Activated T-cell treated with anti-CD3 and anti-CD28 coated beads for 24 hours (primary cell): ENCODE results near the gene RPH3AL.
"Not testable (repeated sequence)": the region's sequence is repeated elsewhere in the genome, so short reads cannot be mapped to it uniquely, and the experiment has no call there.

ENCODE experiments used
- DNase-seq: peaks from one replicate; pipeline ENCODE4 v3.0.0-alpha.2; 2020; ENCODE audit warnings: low read depth

The RPH3AL gene

DNA sequence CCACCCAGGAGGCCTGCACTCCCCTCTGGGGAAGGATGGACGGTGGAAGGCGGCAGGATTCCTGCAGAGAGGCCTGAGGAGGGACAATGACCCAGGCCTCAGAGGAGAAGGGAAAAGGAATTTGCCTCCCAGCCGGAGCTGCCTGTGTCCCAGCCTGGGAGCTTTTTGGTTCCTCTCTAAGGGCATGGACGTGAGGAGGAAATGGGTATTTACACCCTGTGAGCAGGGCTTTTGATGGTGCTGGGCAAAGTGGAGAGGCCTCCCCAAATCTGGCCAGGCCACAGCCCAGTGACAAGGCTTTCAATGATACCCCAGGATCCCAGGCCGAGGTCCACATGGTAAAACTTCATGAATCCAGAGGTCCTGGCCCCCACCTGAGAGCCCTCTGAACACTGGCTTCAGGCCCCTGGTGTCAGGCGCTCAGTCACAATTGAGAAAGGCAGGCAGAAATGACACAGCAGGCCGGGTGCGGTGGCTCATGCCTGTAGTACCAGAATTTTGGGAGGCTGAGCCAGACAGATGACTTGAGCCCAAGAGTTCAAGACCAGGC, 115.1 kb downstream of the RPH3AL start:
- DNase-seq: no peak

DNA sequence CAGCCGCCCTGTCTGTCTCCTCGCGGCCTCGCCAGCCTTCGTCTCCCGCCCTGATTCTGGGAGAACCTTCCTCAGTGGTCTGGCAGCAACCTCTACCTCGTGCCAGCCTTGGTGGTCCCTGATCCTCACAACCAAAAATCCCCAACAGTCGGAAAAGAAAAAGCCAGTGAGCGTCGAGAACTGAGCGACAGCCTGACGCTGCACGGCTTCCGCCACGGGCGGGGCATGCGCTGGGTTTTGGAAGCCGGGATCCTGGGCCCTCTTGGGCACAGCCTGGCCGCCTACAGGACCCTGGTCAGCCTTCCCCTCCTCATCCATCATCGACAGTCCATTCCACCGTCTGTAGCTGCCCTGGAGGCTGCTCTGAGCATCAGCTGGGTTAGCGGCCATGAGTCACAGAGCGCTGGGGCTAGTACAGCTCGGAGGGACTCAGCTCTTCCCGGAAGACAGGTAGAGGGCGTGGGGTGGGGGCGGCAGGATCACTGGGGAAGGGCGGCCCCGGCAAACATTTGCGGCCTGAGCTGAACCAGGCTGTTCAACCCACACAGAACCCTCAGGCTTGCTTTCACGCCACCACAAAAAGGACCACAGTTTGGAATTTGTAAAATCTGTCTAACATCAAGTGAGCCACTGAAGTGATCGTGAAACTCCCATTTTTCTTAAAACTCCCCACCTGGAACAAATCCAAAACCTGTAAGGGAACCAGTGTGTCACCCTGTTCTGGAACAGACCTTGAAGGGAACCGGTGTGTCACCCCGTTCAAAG, 115.8 kb downstream of the RPH3AL start:
- no peak for DNase-seq

GRCh38 chr17:235831-236640, 116.6 kb downstream of the RPH3AL start:
- DNase-seq: no peak

DNA sequence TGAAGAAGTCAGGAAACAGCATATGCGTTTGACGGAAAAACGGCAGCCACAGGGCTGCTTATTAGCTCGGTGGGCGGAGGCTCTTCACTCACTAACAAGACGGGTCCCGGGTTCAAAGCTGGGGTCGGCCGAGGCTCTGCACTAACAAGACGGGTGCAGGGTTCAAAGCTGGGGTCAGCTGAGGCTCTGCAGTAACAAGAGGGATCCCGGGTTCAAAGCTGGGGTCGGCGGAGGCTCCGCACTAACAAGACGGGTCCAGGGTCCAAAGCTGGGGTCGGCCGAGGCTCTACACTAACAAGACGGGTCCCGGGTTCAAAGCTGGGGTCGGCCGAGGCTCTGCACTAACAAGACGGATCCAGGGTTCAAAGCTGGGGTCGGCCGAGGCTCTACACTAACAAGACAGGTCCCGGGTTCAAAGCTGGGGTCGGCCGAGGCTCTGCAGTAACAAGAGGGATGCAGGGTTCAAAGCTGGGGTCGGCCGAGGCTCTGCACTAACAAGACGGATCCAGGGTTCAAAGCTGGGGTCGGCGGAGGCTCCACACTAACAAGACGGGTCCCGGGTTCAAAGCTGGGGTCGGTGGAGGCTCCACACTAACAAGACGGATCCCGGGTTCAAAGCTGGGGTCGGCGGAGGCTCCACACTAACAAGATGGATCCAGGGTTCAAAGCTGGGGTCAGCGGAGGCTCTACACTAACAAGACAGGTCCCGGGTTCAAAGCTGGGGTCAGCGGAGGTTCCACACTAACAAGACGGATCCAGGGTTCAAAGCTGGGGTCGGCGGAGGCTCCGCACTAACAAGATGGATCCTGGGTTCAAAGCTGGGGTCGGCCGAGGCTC, 117.4 kb downstream of the RPH3AL start:
- not testable (repeated sequence) for DNase-seq

DNA sequence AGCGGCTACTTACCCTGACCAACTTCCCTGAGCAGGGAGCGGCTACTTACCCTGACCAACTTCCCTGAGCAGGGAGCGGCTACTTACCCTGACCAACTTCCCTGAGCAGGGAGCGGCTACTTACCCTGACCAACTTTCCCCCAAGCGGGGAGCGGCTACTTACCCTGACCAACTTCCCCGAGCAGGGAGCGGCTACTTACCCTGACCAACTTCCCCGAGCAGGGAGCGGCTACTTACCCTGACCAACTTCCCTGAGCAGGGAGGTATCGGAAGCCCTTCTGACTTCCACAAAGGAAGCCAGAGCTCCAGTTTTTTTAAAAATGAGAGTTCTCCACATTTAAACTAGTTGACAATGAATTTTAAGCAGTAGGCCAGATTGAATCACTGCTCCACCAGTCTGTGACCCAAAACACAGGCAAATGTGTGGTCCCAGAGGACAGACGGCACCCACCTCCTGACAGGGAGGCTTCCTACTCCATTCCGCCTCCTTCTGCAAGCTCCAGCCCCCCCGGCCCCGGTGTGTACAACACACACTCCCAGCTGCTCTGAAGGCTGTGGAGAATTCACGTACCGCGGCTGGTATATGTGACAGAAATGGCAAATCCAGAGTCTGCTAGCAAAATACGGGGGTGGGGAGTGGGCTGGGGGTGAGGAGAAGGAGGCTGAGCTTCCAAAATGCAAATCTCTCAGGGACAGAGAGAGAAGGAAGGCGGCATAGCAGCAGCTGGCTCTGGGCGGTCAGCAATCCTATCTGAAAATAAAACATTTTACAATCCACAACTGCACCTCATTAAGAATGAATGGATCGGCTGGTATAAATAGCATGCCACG, 118.2 kb downstream of the RPH3AL start:
- not testable (repeated sequence) for DNase-seq

DNA sequence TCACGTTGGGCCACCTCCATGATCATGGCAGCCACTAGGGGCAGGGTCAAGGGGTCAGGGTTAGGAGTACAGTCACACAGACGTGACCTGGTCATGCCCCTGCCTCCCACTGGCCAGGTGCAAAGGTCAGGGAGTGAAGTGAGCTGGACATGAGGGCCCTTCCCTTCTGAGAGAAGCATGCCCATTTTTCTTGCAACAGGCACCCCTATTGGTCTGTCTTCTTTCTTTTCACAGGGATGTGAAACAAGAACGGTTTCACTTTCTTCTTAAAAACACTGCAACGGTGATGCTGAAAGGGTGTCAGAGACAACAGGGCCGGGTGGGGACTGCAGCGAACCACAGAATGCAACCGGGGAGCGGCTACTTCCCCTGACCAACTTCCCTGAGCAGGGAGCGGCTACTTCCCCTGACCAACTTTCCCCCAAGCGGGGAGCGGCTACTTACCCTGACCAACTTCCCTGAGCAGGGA, 119.1 kb downstream of the RPH3AL start:
- DNase-seq: no peak

DNA sequence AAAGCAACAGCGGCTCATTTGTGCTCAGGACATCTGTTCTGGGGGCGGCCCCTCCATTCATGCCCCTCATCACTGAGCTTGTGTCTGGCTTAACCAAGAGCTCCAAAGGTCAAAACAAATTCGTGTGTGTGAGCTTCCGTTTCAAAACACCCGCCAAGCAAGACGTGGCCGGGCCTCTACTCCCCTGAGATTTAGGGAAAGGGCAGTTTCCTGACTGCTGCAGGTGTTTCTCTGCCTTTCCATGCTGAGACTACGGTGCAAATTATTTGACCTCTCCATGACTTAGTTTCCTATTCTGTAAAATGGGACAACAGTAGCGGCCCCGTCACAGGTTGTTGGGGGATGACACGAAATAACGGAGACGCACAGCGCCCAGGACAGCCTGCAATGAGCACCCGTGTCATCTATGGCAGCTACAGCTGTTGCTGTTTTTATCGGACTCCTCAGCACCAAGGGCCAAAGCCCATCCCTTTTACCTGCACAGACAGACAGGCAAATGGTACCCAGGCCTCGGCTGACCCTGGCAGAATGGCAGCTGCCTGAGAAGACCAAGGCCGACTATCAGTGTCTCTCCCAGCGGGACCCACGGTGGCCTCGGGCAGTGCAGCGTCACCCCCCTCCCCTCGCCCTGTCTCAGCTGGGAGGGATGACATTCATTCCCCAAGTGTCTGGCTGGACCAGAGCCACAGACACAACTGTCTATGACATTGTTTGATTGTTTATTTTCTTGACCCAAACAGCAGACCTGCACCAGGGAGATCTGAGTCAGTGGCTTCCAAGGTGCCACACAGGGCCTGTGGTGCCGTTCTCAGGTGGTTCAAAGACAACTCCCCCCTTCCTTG, 120.4 kb downstream of the RPH3AL start:
- DNase-seq: no peak

GRCh38 chr17:231191-231965, 121.2 kb downstream of the RPH3AL start:
- DNase-seq: no peak

DNA sequence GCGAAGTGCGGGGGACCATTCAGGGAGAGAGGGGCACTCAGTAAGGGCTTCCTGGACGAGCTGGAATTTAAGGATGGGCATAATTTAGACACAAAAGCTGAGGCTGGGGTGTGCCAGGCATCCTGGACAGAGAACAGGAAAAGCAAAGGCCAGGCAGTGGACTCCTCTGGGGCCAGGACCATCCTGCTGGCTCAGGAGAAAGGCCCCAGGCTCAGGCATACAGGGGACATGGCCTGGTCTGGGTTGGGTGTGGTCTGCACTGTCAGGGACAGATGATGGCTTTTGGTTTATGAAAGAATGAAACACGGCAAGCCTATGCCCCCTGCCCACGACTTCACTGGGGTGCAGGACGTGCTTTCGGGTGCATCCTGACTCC, 122.2 kb downstream of the RPH3AL start:
- no peak for DNase-seq

DNA sequence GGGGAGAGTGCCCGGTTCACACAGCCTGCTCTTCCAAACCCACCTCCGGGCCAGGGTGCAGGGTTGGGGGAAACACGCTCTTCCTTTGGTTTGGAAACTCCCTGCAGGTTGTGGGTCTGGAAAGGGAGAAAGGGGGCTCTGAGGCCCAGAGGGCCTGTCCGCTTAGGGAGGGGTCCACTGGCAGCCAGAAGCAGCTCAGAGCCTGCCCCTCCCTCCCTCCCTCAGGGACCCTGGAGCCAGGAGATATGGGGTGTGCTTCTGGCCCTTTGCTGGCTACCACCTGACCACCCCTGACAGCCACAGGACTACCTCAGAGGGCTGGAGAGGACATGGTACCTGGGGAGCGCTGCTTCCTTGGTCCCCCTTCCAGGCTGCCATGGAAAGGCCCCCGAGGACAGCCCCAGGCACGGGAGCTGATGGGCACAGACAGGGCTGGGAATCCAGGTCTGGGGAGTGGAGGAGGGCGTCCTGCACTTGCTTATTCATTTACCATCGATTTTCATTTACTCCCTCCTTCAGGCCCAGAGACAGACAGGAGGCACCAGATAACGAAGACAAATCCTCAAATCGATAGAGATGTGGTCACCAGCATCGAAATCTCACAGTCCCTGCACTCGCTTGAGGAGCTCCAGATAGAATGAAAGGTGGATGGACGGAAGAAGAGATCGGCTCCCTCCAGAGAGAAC, 122.8 kb downstream of the RPH3AL start:
- DNase-seq: no peak

- DNase-seq: no peak
Measured at GRCh38 chr17:228951-229708, 123.5 kb downstream of the RPH3AL start.

- no peak for DNase-seq
Measured at GRCh38 chr17:227946-228615, 124.5 kb downstream of the RPH3AL start.

DNA sequence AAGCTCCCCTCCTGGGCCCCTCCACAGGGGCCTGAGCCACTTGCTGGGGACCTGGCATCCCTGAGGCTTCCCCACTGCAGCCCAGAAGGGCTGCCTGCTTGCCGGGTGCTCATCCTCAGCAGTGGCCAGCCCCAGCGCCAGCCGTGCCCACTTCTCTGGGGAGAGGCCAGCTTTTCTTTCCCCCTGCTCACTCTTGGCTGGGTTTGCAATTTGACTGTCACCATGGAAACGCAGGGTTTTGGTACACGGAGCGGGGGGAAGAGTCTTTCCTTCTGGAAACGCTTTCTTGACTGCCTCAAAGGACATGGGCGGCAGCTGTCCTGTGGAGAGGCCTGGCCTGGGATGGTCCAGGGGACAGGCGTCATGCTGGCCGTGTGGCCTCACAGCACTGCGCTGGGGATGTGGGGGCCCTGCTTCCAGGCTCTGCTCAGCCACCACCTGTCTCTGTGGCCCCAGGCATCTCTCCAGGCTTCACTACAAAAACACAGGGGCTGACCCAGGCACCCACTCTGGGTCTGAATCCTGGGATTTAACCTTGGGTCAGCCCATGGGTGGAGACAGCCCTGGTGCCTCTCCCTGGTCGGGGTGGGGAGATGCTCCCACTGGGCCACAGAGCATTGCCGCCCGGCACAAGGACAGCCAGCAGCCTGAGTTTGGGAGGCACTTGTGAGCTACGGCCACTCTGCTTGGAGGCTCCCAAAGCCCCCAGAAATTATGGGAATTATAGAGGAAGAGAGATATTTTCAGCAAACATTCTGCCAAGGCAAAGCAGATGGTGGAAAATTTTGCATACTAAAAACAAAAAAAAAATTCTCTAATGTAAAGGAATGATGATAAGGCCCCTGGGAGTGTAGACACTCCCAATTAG, 125.3 kb downstream of the RPH3AL start:
- DNase-seq: no peak

GRCh38 chr17:226108-227077, 126.2 kb downstream of the RPH3AL start:
- DNase-seq: no peak

- DNase-seq: no peak
Measured at GRCh38 chr17:225551-225950, 127.1 kb downstream of the RPH3AL start.
